Measurements from ENCODE around the gene DYTN. TPM values are rescaled to one million over a fixed set of nuclear protein-coding genes. Genes with fewer than 3 reads are reported as not detected.
A peak's percentile ranks its signal among the peaks of the same experiment; 100 is the strongest.

The DYTN gene
- polyA plus RNA-seq (2013) = 6.0 TPM

- DNase-seq = no peak
- ChIA-PET POLR2A (no interaction called here), CTCF (no interaction called here)
- Histone ChIP-seq H3K27ac (ENCODE audit: insufficient read depth in 1 of 2, low read depth in 1 of 2, low read length in 2 of 2, poor library complexity in 1 of 2, severe bottlenecking in 2 of 2) (no peak within 1 kb of the TSS), H3K36me3 (ENCODE audit: control insufficient read depth in 4 of 4, insufficient read depth in 4 of 4, low read length in 3 of 4) (no peaks in the 10 kb centered on the region), H3K4me3 (ENCODE audit: control insufficient read depth in 1 of 7, extremely low read depth in 1 of 7, insufficient read depth in 4 of 7, low read depth in 2 of 7, low read length in 6 of 7) (no peak within 1 kb of the TSS), H3K9me3 (ENCODE audit: control extremely low read depth in 1 of 5, control insufficient read depth in 4 of 5, insufficient read depth in 2 of 5, low read depth in 1 of 5, low read length in 4 of 5) (no peaks in the 10 kb centered on the region), H3K27me3 (replicated peaks in 2 of 5; ENCODE audit: control insufficient read depth in 4 of 5, insufficient read depth in 5 of 5, low read length in 4 of 5) (no peaks in the 10 kb centered on the region), H3K4me1 (ENCODE audit: control extremely low read depth in 1 of 4, control insufficient read depth in 4 of 4, insufficient read depth in 4 of 4, low read length in 3 of 4) (peaks cover 0 to 8% (median 0%) of the 10 kb centered on the region in 4 experiments)
- no CpG with 5 or more reads among the region's 1 CpG for WGBS (ENCODE audit: insufficient coverage)
These were observed at the start of gene DYTN for GRCh38 chr2:206718296-206718695. TSS of gene DYTN (minus strand) at chr2:206718396. CDS start at chr2:206718279, 117 bp downstream.

- peak in 1 of 3 donors; percentile 6 for DNase-seq
- peak overlapping the region; percentile 67 to 97 (median 91) for H3K4me3 ChIP-seq (ENCODE audit: control insufficient read depth in 1 of 7, extremely low read depth in 1 of 7, insufficient read depth in 4 of 7, low read depth in 2 of 7, low read length in 6 of 7)
- no peaks in the 10 kb centered on the region for H3K9me3 ChIP-seq (ENCODE audit: control extremely low read depth in 1 of 5, control insufficient read depth in 4 of 5, insufficient read depth in 2 of 5, low read depth in 1 of 5, low read length in 4 of 5)
- peaks cover 3 to 22% (median 12%) of the 10 kb centered on the region in 4 experiments for H3K36me3 ChIP-seq (ENCODE audit: control insufficient read depth in 4 of 4, insufficient read depth in 4 of 4, low read length in 3 of 4)
- ChIA-PET CTCF (interaction anchor here (1.0 to 6.2 kb wide), 7 partner anchors 16 to 72 kb away, joined by 3 to 40 read pairs (median 7); no protein-coding TSS in a partner anchor), POLR2A (interaction anchor here (0.6 to 0.7 kb wide), 2 partner anchors 58 to 66 kb away, joined by 3 to 4 read pairs; no protein-coding TSS in a partner anchor)
- peak overlapping the region; percentile 95 to 98 for H3K27ac ChIP-seq (ENCODE audit: insufficient read depth in 1 of 2, low read depth in 1 of 2, low read length in 2 of 2, poor library complexity in 1 of 2, severe bottlenecking in 2 of 2)
- H3K27me3 ChIP-seq (replicated peaks in 2 of 5; ENCODE audit: control insufficient read depth in 4 of 5, insufficient read depth in 5 of 5, low read length in 4 of 5) = peaks cover 0 to 3% (median 0%) of the 10 kb centered on the region in 5 experiments
- no CpG with 5 or more reads among the region's 12 CpGs for WGBS (ENCODE audit: insufficient coverage)
- H3K4me1 ChIP-seq (ENCODE audit: control extremely low read depth in 1 of 4, control insufficient read depth in 4 of 4, insufficient read depth in 4 of 4, low read length in 3 of 4) = peaks cover 6 to 29% (median 16%) of the 10 kb centered on the region in 4 experiments
These were observed 48.1 kb upstream of the DYTN start for GRCh38 chr2:206766057-206766930.

GRCh38 chr2:206765242-206766056 lies 47.3 kb upstream of the DYTN start, which contains the start of the genes FASTKD2 and MDH1B:
TSS of gene FASTKD2 (plus strand) at chr2:206765606. CDS start at chr2:206766694, 1,088 bp downstream.
TSS of gene MDH1B (minus strand) at chr2:206765328. CDS start at chr2:206765271, 57 bp downstream.
- peaks cover 3 to 21% (median 10%) of the 10 kb centered on the region in 4 experiments for H3K36me3 ChIP-seq (ENCODE audit: control insufficient read depth in 4 of 4, insufficient read depth in 4 of 4, low read length in 3 of 4)
- DNase-seq = peak; percentile 96 to 97 (median 97)
- ChIA-PET POLR2A (interaction anchor here (0.7 kb wide), 1 partner anchor 65 kb away, joined by 3 read pairs; no protein-coding TSS in a partner anchor), CTCF (interaction anchor here (1.0 to 3.2 kb wide), 6 partner anchors 17 to 71 kb away, joined by 3 to 14 read pairs (median 6); no protein-coding TSS in a partner anchor)
- H3K27me3 ChIP-seq (replicated peaks in 2 of 5; ENCODE audit: control insufficient read depth in 4 of 5, insufficient read depth in 5 of 5, low read length in 4 of 5) = peaks cover 0 to 3% (median 0%) of the 10 kb centered on the region in 5 experiments
- peaks cover 6 to 29% (median 16%) of the 10 kb centered on the region in 4 experiments for H3K4me1 ChIP-seq (ENCODE audit: control extremely low read depth in 1 of 4, control insufficient read depth in 4 of 4, insufficient read depth in 4 of 4, low read length in 3 of 4)
- WGBS (ENCODE audit: insufficient coverage) = under 1% methylated on average over 41 of the region's 46 CpGs
- peak within 1 kb of the TSS; percentile 95 to 98 for H3K27ac ChIP-seq (ENCODE audit: insufficient read depth in 1 of 2, low read depth in 1 of 2, low read length in 2 of 2, poor library complexity in 1 of 2, severe bottlenecking in 2 of 2)
- peak within 1 kb of the TSS; percentile 67 to 97 (median 91) for H3K4me3 ChIP-seq (ENCODE audit: control insufficient read depth in 1 of 7, extremely low read depth in 1 of 7, insufficient read depth in 4 of 7, low read depth in 2 of 7, low read length in 6 of 7)
- no peaks in the 10 kb centered on the region for H3K9me3 ChIP-seq (ENCODE audit: control extremely low read depth in 1 of 5, control insufficient read depth in 4 of 5, insufficient read depth in 2 of 5, low read depth in 1 of 5, low read length in 4 of 5)

- Histone ChIP-seq H3K36me3 (ENCODE audit: control insufficient read depth in 4 of 4, insufficient read depth in 4 of 4, low read length in 3 of 4) (peaks cover 0 to 16% (median 6%) of the 10 kb centered on the region in 4 experiments), H3K4me1 (ENCODE audit: control extremely low read depth in 1 of 4, control insufficient read depth in 4 of 4, insufficient read depth in 4 of 4, low read length in 3 of 4) (peaks cover 6 to 29% (median 16%) of the 10 kb centered on the region in 4 experiments), H3K9me3 (ENCODE audit: control extremely low read depth in 1 of 5, control insufficient read depth in 4 of 5, insufficient read depth in 2 of 5, low read depth in 1 of 5, low read length in 4 of 5) (no peaks in the 10 kb centered on the region), H3K27me3 (replicated peaks in 2 of 5; ENCODE audit: control insufficient read depth in 4 of 5, insufficient read depth in 5 of 5, low read length in 4 of 5) (peaks cover 0 to 3% (median 0%) of the 10 kb centered on the region in 5 experiments), H3K27ac (ENCODE audit: insufficient read depth in 1 of 2, low read depth in 1 of 2, low read length in 2 of 2, poor library complexity in 1 of 2, severe bottlenecking in 2 of 2) (peak overlapping the region; percentile 95 to 98), H3K4me3 (ENCODE audit: control insufficient read depth in 1 of 7, extremely low read depth in 1 of 7, insufficient read depth in 4 of 7, low read depth in 2 of 7, low read length in 6 of 7) (peak overlapping the region; percentile 67 to 97 (median 91))
- DNase-seq = no peak
- ChIA-PET CTCF (interaction anchor here (1.0 to 3.2 kb wide), 6 partner anchors 18 to 70 kb away, joined by 3 to 14 read pairs (median 6); no protein-coding TSS in a partner anchor), POLR2A (no interaction called here)
- 14% methylated on average over 18 of the region's 18 CpGs for WGBS (ENCODE audit: insufficient coverage)
These were observed 46.6 kb upstream of the DYTN start for GRCh38 chr2:206764673-206765241.

- CTCF ChIA-PET = interaction anchor here (1.3 kb wide), 1 partner anchor 19 kb away, joined by 4 read pairs; no protein-coding TSS in a partner anchor
These were observed 38.6 kb upstream of the DYTN start for GRCh38 chr2:206756816-206757215.

GRCh38 chr2:206740800-206741199 lies 22.6 kb upstream of the DYTN start:
- no peak for DNase-seq
- CTCF ChIA-PET = no interaction called here
- Histone ChIP-seq H3K27ac (ENCODE audit: insufficient read depth in 1 of 2, low read depth in 1 of 2, low read length in 2 of 2, poor library complexity in 1 of 2, severe bottlenecking in 2 of 2) (no peak overlapping the region), H3K9me3 (ENCODE audit: control extremely low read depth in 1 of 5, control insufficient read depth in 4 of 5, insufficient read depth in 2 of 5, low read depth in 1 of 5, low read length in 4 of 5) (no peaks in the 10 kb centered on the region), H3K4me3 (ENCODE audit: control insufficient read depth in 1 of 7, extremely low read depth in 1 of 7, insufficient read depth in 4 of 7, low read depth in 2 of 7, low read length in 6 of 7) (no peak overlapping the region), H3K27me3 (replicated peaks in 2 of 5; ENCODE audit: control insufficient read depth in 4 of 5, insufficient read depth in 5 of 5, low read length in 4 of 5) (no peaks in the 10 kb centered on the region), H3K4me1 (ENCODE audit: control extremely low read depth in 1 of 4, control insufficient read depth in 4 of 4, insufficient read depth in 4 of 4, low read length in 3 of 4) (no peaks in the 10 kb centered on the region), H3K36me3 (ENCODE audit: control insufficient read depth in 4 of 4, insufficient read depth in 4 of 4, low read length in 3 of 4) (no peaks in the 10 kb centered on the region)
- no CpG with 5 or more reads among the region's 2 CpGs for WGBS (ENCODE audit: insufficient coverage)
- POLR2A ChIA-PET = no interaction called here

More at GRCh38 chr2:206756816-206757215, 38.6 kb upstream of the DYTN start:
- peaks cover 0 to 2% (median 0%) of the 10 kb centered on the region in 5 experiments for H3K27me3 ChIP-seq (replicated peaks in 2 of 5; ENCODE audit: control insufficient read depth in 4 of 5, insufficient read depth in 5 of 5, low read length in 4 of 5)
- POLR2A ChIA-PET = no interaction called here
- H3K4me3 ChIP-seq (ENCODE audit: control insufficient read depth in 1 of 7, extremely low read depth in 1 of 7, insufficient read depth in 4 of 7, low read depth in 2 of 7, low read length in 6 of 7) = no peak overlapping the region
- no peaks in the 10 kb centered on the region for H3K36me3 ChIP-seq (ENCODE audit: control insufficient read depth in 4 of 4, insufficient read depth in 4 of 4, low read length in 3 of 4)
- H3K9me3 ChIP-seq (ENCODE audit: control extremely low read depth in 1 of 5, control insufficient read depth in 4 of 5, insufficient read depth in 2 of 5, low read depth in 1 of 5, low read length in 4 of 5) = no peaks in the 10 kb centered on the region
- WGBS (ENCODE audit: insufficient coverage) = no CpG with 5 or more reads among the region's 1 CpG
- H3K4me1 ChIP-seq (ENCODE audit: control extremely low read depth in 1 of 4, control insufficient read depth in 4 of 4, insufficient read depth in 4 of 4, low read length in 3 of 4) = no peaks in the 10 kb centered on the region
- H3K27ac ChIP-seq (ENCODE audit: insufficient read depth in 1 of 2, low read depth in 1 of 2, low read length in 2 of 2, poor library complexity in 1 of 2, severe bottlenecking in 2 of 2) = no peak overlapping the region
- DNase-seq = no peak
